ENCODE measurements around the gene ZNF329. TPM values are rescaled to one million over a fixed set of nuclear protein-coding genes. Genes with fewer than 3 reads are reported as not detected.

ZNF329 gene
- total and polyA plus RNA-seq, 9 of the 15 experiments (the other 6 are each of a cell fraction or from before 2014, with no cell fraction given) = 0.21 to 3.6 (median 2.2) TPM

DNA sequence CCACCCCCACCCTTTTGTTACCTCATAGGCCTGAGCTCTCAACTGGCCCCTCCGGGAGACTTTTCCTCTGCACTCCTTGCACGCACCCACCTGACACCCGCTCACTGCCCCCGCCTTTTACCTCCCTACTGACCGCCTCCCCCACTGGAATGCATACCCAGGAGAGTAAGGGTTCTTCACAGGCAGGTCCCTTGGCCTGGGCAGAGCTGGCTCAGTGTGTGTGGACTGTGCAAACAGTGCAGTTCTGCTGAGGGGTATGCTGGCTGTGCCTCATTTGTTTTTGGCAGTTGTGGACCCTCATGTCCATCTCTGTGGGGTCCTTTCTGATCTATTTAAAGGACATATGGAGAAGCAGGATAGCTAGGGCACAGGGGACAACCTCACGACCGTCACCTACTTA, 57.5 kb downstream of the ZNF329 start:
- Histone ChIP-seq H3K9me1 (ENCODE audit: control insufficient read depth, insufficient read depth, low read length) (no peaks in the 10 kb centered on the region), H3K9me3 (replicated peaks; ENCODE audit: control insufficient read depth, insufficient read depth, low read depth, low read length) (no peaks in the 10 kb centered on the region), H3K27ac (ENCODE audit: extremely low read depth, low read depth, low read length) (no peak overlapping the region), H2AFZ (ENCODE audit: low read depth, low read length) (no peak overlapping the region), H3K27me3 (ENCODE audit: control insufficient read depth in 2 of 2, insufficient read depth in 2 of 2, low read length in 2 of 2) (no peaks in the 10 kb centered on the region), H3K4me2 (ENCODE audit: insufficient read depth, low read length) (no peak overlapping the region), H3K4me3 (no peak overlapping the region), H4K20me1 (replicated peaks; ENCODE audit: control insufficient read depth, insufficient read depth, low read length) (no peaks in the 10 kb centered on the region), H3K4me1 (replicated peaks in 1 of 2; ENCODE audit: control insufficient read depth in 2 of 2, insufficient read depth in 2 of 2, low read length in 2 of 2) (peaks cover 0 to 4% of the 10 kb centered on the region in 2 experiments; a peak in 1 of 5 replicates), H3K36me3 (ENCODE audit: control insufficient read depth, insufficient read depth, low read length) (no peaks in the 10 kb centered on the region), H3K79me2 (ENCODE audit: control insufficient read depth, insufficient read depth, low read length) (no peaks in the 10 kb centered on the region), H3K9ac (ENCODE audit: insufficient read depth in 1 of 2, low read depth in 2 of 2, low read length in 2 of 2) (no peak overlapping the region)
- WGBS (ENCODE audit: insufficient coverage, low coverage, missing lambda C conversion rate) = 2% methylated on average over 7 of the region's 7 CpGs
- CTCF ChIA-PET (ENCODE audit: low intra/inter-chr PET ratio) = no interaction called here
- in situ Hi-C loops (cut with MboI) = no loop called here
- ATAC-seq (no peak), DNase-seq (ENCODE audit: extremely low read depth in 1 of 4, low spot score in 3 of 4) (no peak), FAIRE-seq (no peak)
- POLR2A ChIA-PET = interaction anchor here (0.6 kb wide), 1 partner anchor 270 kb away, joined by 3 read pairs; no protein-coding TSS in a partner anchor
- intact Hi-C loops (cut with micrococcal nuclease) = no loop called here
- no TSS peak for BruUV-seq (replicated peaks)
- TF ChIP-seq HNRNPH1 (optimal IDR thresholded peaks at IDR 0.05; ENCODE audit: low read depth, low read length) (no peak), DDX20 (tag; IDR thresholded peaks at IDR 0.05; ENCODE audit: low read depth) (no peak), RHOXF2B (CRISPR knock-in tag; conservative IDR thresholded peaks at IDR 0.05) (no peak), CBFB (CRISPR knock-in tag; IDR thresholded peaks at IDR 0.05) (no peak), MCM7 (IDR thresholded peaks at IDR 0.05) (no peak), SRF (CRISPR knock-in tag; IDR thresholded peaks at IDR 0.05) (no peak), HDAC8 (tag; IDR thresholded peaks at IDR 0.05) (no peak), HINFP (tag; conservative IDR thresholded peaks at IDR 0.05; ENCODE audit: low read depth) (no peak), ZC3H8 (IDR thresholded peaks at IDR 0.05) (no peak), RBBP5 (IDR thresholded peaks at IDR 0.05; ENCODE audit: borderline replicate concordance, insufficient read depth, low read length, poor library complexity, severe bottlenecking) (no peak), ZNF134 (CRISPR knock-in tag; conservative IDR thresholded peaks at IDR 0.05) (no peak), ARHGAP35 (IDR thresholded peaks at IDR 0.05; ENCODE audit: partially characterized antibody) (no peak), ZKSCAN1 (IDR thresholded peaks at IDR 0.05; ENCODE audit: low read depth, low read length) (no peak), GTF2E2 (tag; IDR thresholded peaks at IDR 0.05) (no peak), SAP30 (IDR thresholded peaks at IDR 0.05; ENCODE audit: borderline replicate concordance, insufficient read depth, low read depth, low read length, poor library complexity, severe bottlenecking) (no peak)
- TF ChIP-seq, protein P1, sequence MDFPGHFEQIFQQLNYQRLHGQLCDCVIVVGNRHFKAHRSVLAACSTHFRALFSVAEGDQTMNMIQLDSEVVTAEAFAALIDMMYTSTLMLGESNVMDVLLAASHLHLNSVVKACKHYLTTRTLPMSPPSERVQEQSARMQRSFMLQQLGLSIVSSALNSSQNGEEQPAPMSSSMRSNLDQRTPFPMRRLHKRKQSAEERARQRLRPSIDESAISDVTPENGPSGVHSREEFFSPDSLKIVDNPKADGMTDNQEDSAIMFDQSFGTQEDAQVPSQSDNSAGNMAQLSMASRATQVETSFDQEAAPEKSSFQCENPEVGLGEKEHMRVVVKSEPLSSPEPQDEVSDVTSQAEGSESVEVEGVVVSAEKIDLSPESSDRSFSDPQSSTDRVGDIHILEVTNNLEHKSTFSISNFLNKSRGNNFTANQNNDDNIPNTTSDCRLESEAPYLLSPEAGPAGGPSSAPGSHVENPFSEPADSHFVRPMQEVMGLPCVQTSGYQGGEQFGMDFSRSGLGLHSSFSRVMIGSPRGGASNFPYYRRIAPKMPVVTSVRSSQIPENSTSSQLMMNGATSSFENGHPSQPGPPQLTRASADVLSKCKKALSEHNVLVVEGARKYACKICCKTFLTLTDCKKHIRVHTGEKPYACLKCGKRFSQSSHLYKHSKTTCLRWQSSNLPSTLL (IDR thresholded peaks at IDR 0.05) = no peak
- TF ChIP-seq, protein P2, sequence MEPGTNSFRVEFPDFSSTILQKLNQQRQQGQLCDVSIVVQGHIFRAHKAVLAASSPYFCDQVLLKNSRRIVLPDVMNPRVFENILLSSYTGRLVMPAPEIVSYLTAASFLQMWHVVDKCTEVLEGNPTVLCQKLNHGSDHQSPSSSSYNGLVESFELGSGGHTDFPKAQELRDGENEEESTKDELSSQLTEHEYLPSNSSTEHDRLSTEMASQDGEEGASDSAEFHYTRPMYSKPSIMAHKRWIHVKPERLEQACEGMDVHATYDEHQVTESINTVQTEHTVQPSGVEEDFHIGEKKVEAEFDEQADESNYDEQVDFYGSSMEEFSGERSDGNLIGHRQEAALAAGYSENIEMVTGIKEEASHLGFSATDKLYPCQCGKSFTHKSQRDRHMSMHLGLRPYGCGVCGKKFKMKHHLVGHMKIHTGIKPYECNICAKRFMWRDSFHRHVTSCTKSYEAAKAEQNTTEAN (CRISPR knock-in tag; IDR thresholded peaks at IDR 0.05) = no peak
- TF ChIP-seq, protein P3, sequence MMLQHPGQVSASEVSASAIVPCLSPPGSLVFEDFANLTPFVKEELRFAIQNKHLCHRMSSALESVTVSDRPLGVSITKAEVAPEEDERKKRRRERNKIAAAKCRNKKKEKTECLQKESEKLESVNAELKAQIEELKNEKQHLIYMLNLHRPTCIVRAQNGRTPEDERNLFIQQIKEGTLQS (IDR thresholded peaks at IDR 0.05) = no peak
- TF ChIP-seq, protein P3 (CRISPR knock-in tag; conservative IDR thresholded peaks at IDR 0.05) = no peak

Data from K562 (cell line).